GM06990 (cell line): Measurements from ENCODE around the gene SLC39A13.

ENCODE experiments used
- DNase-seq: peaks from one replicate; pipeline ENCODE4 v3.0.0-alpha.2; 2011; ENCODE audit not compliant: insufficient read length; ENCODE audit errors: extremely low read depth
- H3K27me3 ChIP-seq: replicated peaks from 2 replicates; pipeline ENCODE4 v1.6.0; 2011; ENCODE audit warnings: low read length; ENCODE audit not compliant: control insufficient read depth, insufficient read depth
- H3K36me3 ChIP-seq: 2 replicates; pipeline ENCODE4 v1.5.1; 2011; ENCODE audit warnings: low read length; ENCODE audit not compliant: control insufficient read depth, insufficient read depth
- H3K4me3 ChIP-seq: replicated peaks from 2 replicates; pipeline ENCODE4 v1.5.1; 2011; ENCODE audit warnings: low read depth, mild to moderate bottlenecking, control low read depth, low read length
- TF ChIP-seq, protein P1 (sequence below): IDR thresholded peaks from 2 replicates; pipeline ENCODE4 v1.5.1; 2011; ENCODE audit warnings: low read length, control low read depth, mild to moderate bottlenecking, inconsistent platforms; ENCODE audit not compliant: insufficient read depth, poor library complexity, severe bottlenecking

SLC39A13 gene

DNA sequence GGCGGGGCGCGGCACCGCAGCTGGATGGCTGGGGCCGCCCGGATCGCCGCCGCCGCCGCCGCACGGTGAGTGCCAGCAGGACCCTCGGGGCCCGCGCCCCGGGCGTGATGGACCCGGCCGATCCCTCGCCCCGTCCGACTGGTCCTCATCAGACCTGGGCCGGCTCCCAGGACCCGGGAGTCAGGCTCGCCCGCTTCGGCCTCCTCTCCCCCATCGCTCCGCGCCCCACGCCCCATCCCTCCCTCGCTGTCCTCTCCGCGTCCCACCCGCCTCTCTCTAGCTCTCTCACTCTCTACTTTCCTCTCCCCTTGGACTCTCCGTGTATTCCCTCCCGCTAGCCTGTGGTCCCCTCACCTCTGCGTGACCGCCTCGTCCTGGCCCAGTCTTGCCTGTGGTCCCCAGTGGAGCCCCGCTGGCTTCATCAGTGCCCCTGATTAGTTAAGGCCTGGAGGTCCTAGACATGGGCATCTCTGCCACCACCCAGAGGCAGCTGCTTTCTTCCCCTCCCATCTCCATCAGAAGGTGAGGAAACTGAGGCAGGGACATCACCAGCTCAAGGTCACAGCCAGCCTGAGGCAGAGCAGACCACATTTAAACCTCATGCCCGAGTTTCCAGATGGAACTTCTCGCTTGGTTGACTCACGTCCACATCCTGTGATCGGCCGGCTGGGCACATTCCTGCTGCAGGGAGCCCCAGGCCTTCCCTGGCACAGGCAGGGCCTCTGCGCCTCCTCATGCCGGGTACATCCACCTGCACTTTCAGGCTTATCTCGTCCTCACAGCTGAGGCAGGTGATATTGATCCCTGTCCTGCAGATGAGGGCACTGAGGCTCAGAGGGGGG is 429 bp downstream of the SLC39A13 start:
- H3K27me3 ChIP-seq: no peaks in the 10 kb centered on the region
- no peak for DNase-seq
- peak overlapping the region; percentile 84 for H3K4me3 ChIP-seq
- TF ChIP-seq, protein P1, sequence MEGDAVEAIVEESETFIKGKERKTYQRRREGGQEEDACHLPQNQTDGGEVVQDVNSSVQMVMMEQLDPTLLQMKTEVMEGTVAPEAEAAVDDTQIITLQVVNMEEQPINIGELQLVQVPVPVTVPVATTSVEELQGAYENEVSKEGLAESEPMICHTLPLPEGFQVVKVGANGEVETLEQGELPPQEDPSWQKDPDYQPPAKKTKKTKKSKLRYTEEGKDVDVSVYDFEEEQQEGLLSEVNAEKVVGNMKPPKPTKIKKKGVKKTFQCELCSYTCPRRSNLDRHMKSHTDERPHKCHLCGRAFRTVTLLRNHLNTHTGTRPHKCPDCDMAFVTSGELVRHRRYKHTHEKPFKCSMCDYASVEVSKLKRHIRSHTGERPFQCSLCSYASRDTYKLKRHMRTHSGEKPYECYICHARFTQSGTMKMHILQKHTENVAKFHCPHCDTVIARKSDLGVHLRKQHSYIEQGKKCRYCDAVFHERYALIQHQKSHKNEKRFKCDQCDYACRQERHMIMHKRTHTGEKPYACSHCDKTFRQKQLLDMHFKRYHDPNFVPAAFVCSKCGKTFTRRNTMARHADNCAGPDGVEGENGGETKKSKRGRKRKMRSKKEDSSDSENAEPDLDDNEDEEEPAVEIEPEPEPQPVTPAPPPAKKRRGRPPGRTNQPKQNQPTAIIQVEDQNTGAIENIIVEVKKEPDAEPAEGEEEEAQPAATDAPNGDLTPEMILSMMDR: no peak
- peaks cover 4% of the 10 kb centered on the region for H3K36me3 ChIP-seq

- TF ChIP-seq, protein P1: no peak
- Histone ChIP-seq H3K27me3 (no peaks in the 10 kb centered on the region), H3K36me3 (peaks cover 11% of the 10 kb centered on the region), H3K4me3 (peak overlapping the region; percentile 84; the same call in 1 of the 2 replicates)
- DNase-seq: no peak
These were observed 1.3 kb downstream of the SLC39A13 start for GRCh38 chr11:47409440-47410369.

GRCh38 chr11:47410370-47411264 is 2.2 kb downstream of the SLC39A13 start:
- H3K36me3 ChIP-seq: peaks cover 14% of the 10 kb centered on the region
- no peaks in the 10 kb centered on the region for H3K27me3 ChIP-seq
- TF ChIP-seq, protein P1: no peak
- DNase-seq: no peak
- H3K4me3 ChIP-seq: no peak overlapping the region

DNA sequence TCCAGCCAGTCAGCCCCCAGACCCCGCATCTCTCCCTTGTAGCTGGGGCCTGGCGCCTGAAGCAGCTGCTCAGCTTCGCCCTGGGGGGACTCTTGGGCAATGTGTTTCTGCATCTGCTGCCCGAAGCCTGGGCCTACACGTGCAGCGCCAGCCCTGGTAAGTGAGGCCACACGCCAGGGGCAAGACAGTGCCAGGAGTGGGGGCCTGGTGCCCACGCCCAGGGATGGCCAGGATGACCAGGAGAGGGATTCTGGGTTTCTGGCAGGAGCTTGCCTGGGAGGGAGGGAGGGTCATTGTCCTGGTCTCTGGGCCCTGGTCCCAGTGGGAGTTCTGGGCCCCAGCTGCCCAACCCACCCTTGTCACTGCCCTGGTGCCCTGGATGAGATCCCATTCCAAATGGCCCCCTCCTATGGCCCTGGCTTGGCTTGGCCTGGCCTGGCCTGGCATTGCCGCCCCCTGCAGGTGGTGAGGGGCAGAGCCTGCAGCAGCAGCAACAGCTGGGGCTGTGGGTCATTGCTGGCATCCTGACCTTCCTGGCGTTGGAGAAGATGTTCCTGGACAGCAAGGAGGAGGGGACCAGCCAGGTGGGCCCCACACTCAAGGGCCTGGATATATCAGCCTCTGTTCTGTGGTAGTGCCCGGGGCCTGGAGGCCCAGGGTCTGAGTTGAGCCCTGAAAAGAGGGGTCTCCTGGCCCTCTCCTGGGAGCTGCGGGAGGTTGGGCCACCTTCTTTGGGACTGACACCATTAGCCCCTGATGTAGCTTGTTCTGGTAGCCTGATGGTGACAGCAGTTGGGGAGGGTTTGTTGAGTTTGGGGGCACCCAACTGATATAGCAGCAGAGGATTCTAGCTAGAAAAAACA is 3.7 kb downstream of the SLC39A13 start:
- Histone ChIP-seq H3K36me3 (peaks cover 14% of the 10 kb centered on the region), H3K4me3 (no peak overlapping the region), H3K27me3 (no peaks in the 10 kb centered on the region)
- TF ChIP-seq, protein P1: peak; percentile 99
- DNase-seq: no peak
